HUES48 (cell line): ENCODE data around the gene ADAMTS3.

Experiments used
- H3K27ac ChIP-seq: one replicate; pipeline ENCODE4 v1.7.0; 2013; ENCODE audit warnings: low read depth, low read length, inconsistent platforms
- H3K27me3 ChIP-seq: 2 replicates; pipeline ENCODE4 v1.6.1; 2013; ENCODE audit warnings: mild to moderate bottlenecking, low read length; ENCODE audit not compliant: control insufficient read depth, insufficient read depth
- H3K36me3 ChIP-seq: 2 replicates; pipeline ENCODE4 v1.6.1; 2013; ENCODE audit warnings: low read length; ENCODE audit not compliant: control insufficient read depth, insufficient read depth
- H3K4me1 ChIP-seq: 2 replicates; pipeline ENCODE4 v1.6.1; 2013; ENCODE audit warnings: mild to moderate bottlenecking, low read length; ENCODE audit not compliant: control insufficient read depth, insufficient read depth
- H3K4me3 ChIP-seq: 2 replicates; pipeline ENCODE4 v1.5.1; 2013; ENCODE audit warnings: mild to moderate bottlenecking, low read depth, low read length
- H3K9ac ChIP-seq: 2 replicates; pipeline ENCODE4 v1.6.1; 2013; ENCODE audit warnings: mild to moderate bottlenecking, low read depth, low read length, moderate library complexity
- H3K9me3 ChIP-seq: 2 replicates; pipeline ENCODE4 v1.6.1; 2013; ENCODE audit warnings: low read length; ENCODE audit not compliant: control insufficient read depth, insufficient read depth

Gene ADAMTS3

DNA sequence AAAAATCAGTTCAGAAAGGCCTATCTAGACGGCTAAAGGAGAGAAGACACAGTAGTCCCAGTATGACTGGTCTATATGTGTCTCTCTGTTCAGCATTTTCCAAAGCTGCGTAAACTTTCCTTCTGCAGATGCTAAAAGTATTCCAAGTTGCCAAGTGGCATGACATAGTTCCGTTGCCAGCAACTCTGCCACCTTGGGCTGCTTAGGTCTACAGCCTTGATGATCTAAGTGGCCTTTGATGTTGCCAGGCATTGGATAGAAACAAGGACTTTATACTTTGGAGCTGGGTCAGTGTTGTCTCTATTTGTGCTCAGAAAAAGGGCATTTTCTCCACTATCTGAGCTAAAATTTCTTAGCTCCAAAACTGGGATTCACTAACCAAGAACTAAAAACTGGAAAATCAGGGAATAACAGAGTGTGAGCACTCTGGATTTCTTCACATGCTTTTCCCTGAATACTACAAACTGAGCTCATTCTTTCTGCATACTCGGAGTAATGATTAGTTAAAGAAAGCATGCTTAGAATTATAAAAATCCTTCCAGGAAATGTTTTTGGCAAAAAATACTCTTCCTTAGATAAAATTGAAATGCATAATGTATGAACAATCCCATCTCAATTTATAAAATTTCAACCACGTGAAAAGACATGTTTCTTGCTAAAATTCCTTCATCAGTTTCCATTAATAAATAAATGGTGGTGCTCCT is 191.4 kb downstream of the ADAMTS3 start:
- no peak overlapping the region for H3K27ac ChIP-seq
- H3K27me3 ChIP-seq = no peaks in the 10 kb centered on the region
- H3K36me3 ChIP-seq = no peaks in the 10 kb centered on the region
- no peak overlapping the region for H3K4me3 ChIP-seq
- no peak overlapping the region for H3K9ac ChIP-seq
- H3K9me3 ChIP-seq = no peaks in the 10 kb centered on the region
- H3K4me1 ChIP-seq = no peaks in the 10 kb centered on the region

DNA sequence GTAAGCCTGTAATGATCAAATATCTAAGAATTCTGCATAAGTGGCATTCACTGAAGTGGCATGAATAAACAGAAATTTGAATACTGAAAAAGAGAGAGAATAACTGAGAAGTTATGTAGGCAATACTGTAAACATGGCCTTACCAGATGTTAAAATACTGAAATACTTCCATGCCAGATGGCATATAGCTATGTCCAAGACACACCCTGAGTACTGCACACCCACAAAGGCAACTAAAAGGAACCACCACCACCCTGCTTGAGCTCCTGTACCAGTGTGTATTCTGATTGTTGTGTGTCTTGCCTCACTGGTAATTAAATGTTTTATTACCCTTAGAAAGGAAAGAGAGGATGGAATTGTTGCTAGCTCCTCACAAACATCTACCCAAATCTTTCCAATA is 192.1 kb downstream of the ADAMTS3 start:
- Histone ChIP-seq H3K9ac (no peak overlapping the region), H3K9me3 (no peaks in the 10 kb centered on the region), H3K27me3 (no peaks in the 10 kb centered on the region), H3K4me3 (no peak overlapping the region), H3K36me3 (no peaks in the 10 kb centered on the region), H3K27ac (no peak overlapping the region), H3K4me1 (no peaks in the 10 kb centered on the region)

DNA sequence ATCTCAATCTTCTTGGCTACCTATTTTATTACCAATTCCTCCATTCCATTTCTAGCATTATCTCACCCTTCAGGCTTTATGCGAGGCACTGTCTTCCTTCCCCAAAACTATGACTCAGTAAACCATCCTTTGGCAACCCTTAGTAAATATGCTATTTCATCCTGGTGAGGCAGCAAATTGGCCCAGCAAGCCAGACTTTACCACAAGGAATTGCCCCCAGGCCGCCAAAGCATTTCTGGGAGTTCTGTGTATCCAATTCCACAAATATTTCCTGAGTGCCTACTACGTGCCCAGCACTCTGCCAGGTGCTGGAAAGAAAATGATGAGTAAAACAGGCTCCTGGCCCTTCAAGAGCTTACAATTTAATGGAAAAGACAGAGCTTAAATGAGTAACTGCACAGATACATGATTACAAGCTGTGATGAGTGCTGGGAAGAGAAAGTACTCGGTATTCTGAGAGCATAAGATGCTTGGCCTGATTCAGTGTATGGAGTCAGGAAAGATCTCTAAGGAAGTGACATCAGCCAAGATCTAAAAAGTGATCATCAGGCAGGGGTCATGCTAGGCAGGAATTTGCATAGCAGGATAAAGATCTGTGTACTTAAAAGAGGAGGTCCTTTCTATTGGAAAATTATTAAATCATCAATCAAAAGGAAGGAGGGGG is 193.8 kb downstream of the ADAMTS3 start:
- H3K36me3 ChIP-seq = no peaks in the 10 kb centered on the region
- no peak overlapping the region for H3K9ac ChIP-seq
- no peak overlapping the region for H3K4me3 ChIP-seq
- H3K27ac ChIP-seq = no peak overlapping the region
- H3K9me3 ChIP-seq = no peaks in the 10 kb centered on the region
- H3K27me3 ChIP-seq = no peaks in the 10 kb centered on the region
- H3K4me1 ChIP-seq = no peaks in the 10 kb centered on the region

DNA sequence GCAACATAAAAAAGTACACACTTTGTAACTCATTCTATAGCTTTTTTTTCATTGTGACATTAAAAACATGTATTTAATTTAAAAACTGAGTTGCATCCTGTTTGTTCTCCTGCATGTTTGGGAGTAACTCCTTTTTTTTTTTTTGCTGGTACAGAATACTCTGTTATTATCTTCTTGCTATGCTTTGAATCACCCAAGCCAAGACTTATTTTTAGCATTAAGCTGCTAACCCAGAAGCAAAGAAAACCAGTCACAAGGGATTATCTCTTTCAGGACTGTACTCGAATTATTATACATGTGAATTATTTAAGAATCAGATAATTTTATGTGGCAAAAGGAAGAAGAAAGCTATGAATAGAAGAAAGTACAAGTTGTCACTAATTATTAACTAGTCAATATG is 194.9 kb downstream of the ADAMTS3 start:
- Histone ChIP-seq H3K9ac (no peak overlapping the region), H3K27ac (no peak overlapping the region), H3K4me1 (no peaks in the 10 kb centered on the region), H3K9me3 (no peaks in the 10 kb centered on the region), H3K4me3 (no peak overlapping the region), H3K27me3 (no peaks in the 10 kb centered on the region), H3K36me3 (no peaks in the 10 kb centered on the region)

DNA sequence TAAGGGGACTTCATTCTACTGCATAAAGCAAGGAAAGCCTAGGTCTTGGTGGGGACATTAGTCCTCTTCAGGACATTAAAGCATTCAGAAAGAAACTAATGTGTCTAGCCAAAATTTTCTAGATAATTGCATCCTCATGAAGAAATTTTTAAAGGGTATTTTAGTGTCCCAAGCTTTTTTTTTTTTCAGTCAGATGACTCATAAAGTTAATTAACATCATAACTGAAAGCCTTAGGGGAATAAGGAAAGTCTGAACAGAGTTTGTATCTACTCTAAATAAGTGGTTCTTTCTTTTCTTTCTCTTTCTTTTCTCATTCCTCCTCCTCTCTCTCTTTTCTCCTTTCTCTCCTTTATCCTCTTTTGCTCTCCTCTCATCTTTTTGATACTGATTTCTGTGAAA is 202.4 kb downstream of the ADAMTS3 start:
- Histone ChIP-seq H3K4me1 (no peaks in the 10 kb centered on the region), H3K36me3 (no peaks in the 10 kb centered on the region), H3K9ac (no peak overlapping the region), H3K9me3 (no peaks in the 10 kb centered on the region), H3K4me3 (no peak overlapping the region), H3K27ac (no peak overlapping the region), H3K27me3 (no peaks in the 10 kb centered on the region)

DNA sequence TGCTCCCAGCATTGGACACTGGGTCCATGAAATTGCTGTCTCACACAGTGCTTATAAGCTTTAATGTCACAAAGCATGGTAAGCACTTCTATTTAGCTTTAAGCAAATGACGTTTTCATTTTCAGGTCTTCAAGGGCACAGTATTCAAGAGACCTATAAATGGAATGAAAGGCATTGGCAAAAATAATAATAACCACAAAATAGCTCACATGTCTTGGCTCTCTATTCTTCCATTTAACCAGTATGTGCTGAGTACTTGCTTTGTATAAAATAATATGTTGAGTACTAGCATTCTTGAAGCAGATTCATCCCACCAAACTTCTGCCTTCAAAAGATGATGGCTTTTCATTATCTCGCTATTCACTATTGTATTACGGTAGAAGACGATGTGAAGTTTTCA is 203.0 kb downstream of the ADAMTS3 start:
- H3K9ac ChIP-seq = no peak overlapping the region
- no peak overlapping the region for H3K4me3 ChIP-seq
- no peaks in the 10 kb centered on the region for H3K9me3 ChIP-seq
- H3K27me3 ChIP-seq = no peaks in the 10 kb centered on the region
- H3K27ac ChIP-seq = no peak overlapping the region
- H3K4me1 ChIP-seq = no peaks in the 10 kb centered on the region
- H3K36me3 ChIP-seq = no peaks in the 10 kb centered on the region

DNA sequence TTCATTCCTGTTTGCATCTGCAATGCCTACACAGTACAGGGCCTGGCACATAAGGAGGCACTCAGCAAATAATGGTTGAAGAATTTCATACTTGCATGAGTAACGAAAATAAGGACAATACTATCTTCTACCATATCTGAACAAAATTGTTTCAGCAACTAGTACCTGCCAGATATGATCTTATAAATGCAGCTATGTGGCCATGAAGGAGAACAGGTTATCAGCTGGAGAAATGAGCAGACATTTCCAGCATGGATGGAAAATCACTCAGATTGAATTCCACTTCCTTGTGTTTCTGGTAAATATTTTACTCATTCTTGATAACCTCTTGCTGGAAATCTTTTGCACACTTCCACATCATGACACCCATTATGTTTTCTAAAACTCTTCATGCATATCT is 204.0 kb downstream of the ADAMTS3 start:
- Histone ChIP-seq H3K9me3 (no peaks in the 10 kb centered on the region), H3K36me3 (no peaks in the 10 kb centered on the region), H3K9ac (no peak overlapping the region), H3K4me1 (no peaks in the 10 kb centered on the region), H3K27ac (no peak overlapping the region), H3K27me3 (no peaks in the 10 kb centered on the region), H3K4me3 (no peak overlapping the region)

DNA sequence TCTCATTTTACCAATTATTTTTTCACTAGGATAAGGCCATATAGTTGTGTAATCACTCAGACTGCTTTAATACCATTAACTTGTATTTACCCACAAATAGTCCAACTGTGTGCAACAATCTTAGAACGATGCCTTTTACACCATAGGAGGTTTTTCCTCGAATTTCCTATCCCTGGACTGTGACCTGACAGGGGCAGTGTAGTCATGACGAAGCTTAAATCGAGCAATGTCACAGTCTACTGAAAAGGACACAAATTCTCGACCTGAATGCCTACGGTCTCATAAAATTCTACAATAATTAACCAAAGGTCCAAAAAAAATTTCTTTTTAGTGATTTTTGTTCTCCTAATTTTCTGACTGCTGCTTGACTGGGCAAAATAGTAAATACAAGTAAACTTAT is 208.9 kb downstream of the ADAMTS3 start:
- Histone ChIP-seq H3K36me3 (no peaks in the 10 kb centered on the region), H3K9ac (no peak overlapping the region), H3K4me1 (no peaks in the 10 kb centered on the region), H3K9me3 (no peaks in the 10 kb centered on the region), H3K27me3 (no peaks in the 10 kb centered on the region), H3K27ac (no peak overlapping the region), H3K4me3 (no peak overlapping the region)

DNA sequence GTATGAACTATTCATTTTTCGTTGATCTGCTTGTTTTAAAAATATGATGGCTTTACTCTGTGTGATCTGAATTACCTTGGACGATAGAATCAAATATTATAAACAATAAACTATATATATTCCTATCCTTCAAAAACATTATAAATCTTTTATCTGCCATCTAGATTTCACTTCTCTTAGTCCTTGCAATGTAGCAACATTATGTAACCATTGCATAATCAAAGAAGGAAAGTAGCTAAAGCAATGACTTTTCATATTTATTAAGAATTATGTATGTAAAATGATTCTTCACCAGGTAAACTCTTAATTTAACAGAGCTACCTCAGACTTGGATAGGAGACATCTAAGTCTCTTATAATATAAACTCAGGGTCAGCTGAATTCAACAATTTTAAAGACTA is 210.5 kb downstream of the ADAMTS3 start:
- Histone ChIP-seq H3K9ac (no peak overlapping the region), H3K27me3 (no peaks in the 10 kb centered on the region), H3K27ac (no peak overlapping the region), H3K9me3 (no peaks in the 10 kb centered on the region), H3K36me3 (no peaks in the 10 kb centered on the region), H3K4me3 (no peak overlapping the region), H3K4me1 (no peaks in the 10 kb centered on the region)

DNA sequence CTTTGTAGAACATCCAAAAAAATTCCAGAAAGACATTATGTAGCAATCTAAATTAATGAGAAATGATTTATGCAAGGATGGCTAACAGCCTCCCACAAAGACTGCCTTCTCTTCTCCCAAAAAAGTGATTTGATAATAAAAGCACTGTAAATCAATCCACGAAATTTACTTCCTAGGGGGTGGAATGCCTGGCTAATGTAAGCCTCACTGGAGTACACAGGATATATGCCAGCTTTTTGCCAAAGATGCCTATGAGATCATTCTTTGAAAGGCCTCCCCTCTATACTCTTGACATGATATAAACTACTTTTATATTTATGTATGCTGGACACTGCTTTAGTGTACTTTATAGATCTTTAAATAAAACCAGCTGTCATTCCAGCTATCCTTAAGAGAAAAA is 211.1 kb downstream of the ADAMTS3 start:
- Histone ChIP-seq H3K9me3 (no peaks in the 10 kb centered on the region), H3K9ac (no peak overlapping the region), H3K36me3 (no peaks in the 10 kb centered on the region), H3K27ac (no peak overlapping the region), H3K4me1 (no peaks in the 10 kb centered on the region), H3K27me3 (no peaks in the 10 kb centered on the region), H3K4me3 (no peak overlapping the region)

DNA sequence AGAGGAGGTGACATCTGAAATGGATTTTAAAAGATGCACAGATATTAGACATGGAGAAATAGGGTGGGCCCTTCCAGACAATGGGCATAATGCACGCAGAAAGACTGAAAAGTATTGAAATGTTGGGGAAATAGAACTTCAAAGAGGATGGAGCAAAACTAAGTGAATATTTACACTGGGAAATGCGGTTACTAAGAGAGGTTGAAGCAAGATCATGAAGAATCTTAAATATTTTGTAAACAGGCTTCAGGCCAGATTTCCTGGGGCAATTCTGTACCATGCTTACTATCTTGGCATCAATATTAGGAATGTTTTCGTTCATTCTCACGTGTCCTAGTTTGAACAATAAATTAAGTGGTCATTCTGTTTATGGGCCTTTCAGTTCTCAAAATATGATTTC is 216.3 kb downstream of the ADAMTS3 start:
- H3K36me3 ChIP-seq = no peaks in the 10 kb centered on the region
- H3K9me3 ChIP-seq = no peaks in the 10 kb centered on the region
- H3K4me1 ChIP-seq = no peaks in the 10 kb centered on the region
- H3K4me3 ChIP-seq = no peak overlapping the region
- H3K27ac ChIP-seq = no peak overlapping the region
- H3K9ac ChIP-seq = no peak overlapping the region
- H3K27me3 ChIP-seq = no peaks in the 10 kb centered on the region
